H1 (cell line): ENCODE measurements around the gene CFAP97D1. TPM values are rescaled to one million over a fixed set of nuclear protein-coding genes. Genes with fewer than 3 reads are reported as not detected.

ENCODE experiments used
- CTCF ChIA-PET: fragments of 300-600 bp; sonication (Branson Sonifier 250); formaldehyde crosslinking; loops from one replicate; lab custom pipeline; 2021; ENCODE audit not compliant: partially characterized antibody; lab: Charles Lee
- POLR2A ChIA-PET: fragments of 300-600 bp; sonication (Branson Sonifier 250); formaldehyde crosslinking; loops from one replicate; lab custom pipeline; 2021; ENCODE audit warnings: inconsistent platforms; ENCODE audit not compliant: partially characterized antibody; lab: Charles Lee
- DNase-seq, 2 experiments: peaks; one replicate each; pipeline versions ENCODE4 v3.0.0 to v3.0.0-alpha.2; 2010 to 2022; ENCODE audit warnings: low spot score in 2 of 2, low read depth in 1 of 2, mixed read lengths in 1 of 2
- FAIRE-seq: peaks from 2 replicates; lab custom pipeline; 2011; peaks lifted over from hg19 to GRCh38; lab: Jason Lieb, UNC
- H2AFZ ChIP-seq: 2 replicates; pipeline ENCODE4 v1.8.1; 2012; ENCODE audit warnings: low read length, inconsistent platforms
- H2AK5ac ChIP-seq: 2 replicates; pipeline ENCODE4 v1.6.1; 2013; ENCODE audit warnings: low read depth, low read length
- H2BK120ac ChIP-seq: replicated peaks from 2 replicates; pipeline ENCODE3; 2013; ENCODE audit warnings: low read depth, low read length, inconsistent platforms
- H2BK12ac ChIP-seq: 2 replicates; pipeline ENCODE4 v1.6.1; 2013; ENCODE audit warnings: low read depth, low read length
- H2BK15ac ChIP-seq: 2 replicates; pipeline ENCODE4 v1.6.1; 2013; ENCODE audit warnings: low read length
- H2BK20ac ChIP-seq: 2 replicates; pipeline ENCODE4 v1.6.1; 2013; ENCODE audit warnings: low read length
- H2BK5ac ChIP-seq: 2 replicates; pipeline ENCODE4 v1.6.1; 2013; ENCODE audit warnings: low read depth, low read length
- H3K14ac ChIP-seq: 2 replicates; pipeline ENCODE4 v1.6.1; 2013; ENCODE audit warnings: inconsistent platforms; ENCODE audit not compliant: insufficient read length
- H3K18ac ChIP-seq: 2 replicates; pipeline ENCODE4 v1.6.1; 2013; ENCODE audit warnings: low read length; ENCODE audit errors: extremely low read depth
- H3K23ac ChIP-seq: 2 replicates; pipeline ENCODE4 v1.6.1; 2013; ENCODE audit warnings: inconsistent platforms; ENCODE audit not compliant: insufficient read length
- H3K23me2 ChIP-seq: 2 replicates; pipeline ENCODE4 v1.6.1; 2013; ENCODE audit warnings: low read depth, low read length
- H3K27ac ChIP-seq: 2 replicates; pipeline ENCODE4 v1.6.1; 2011; ENCODE audit warnings: low read depth, low read length, inconsistent platforms
- H3K27me3 ChIP-seq, 4 experiments: replicated peaks in 1 of 4; 1 replicate in 1 of 4; 2 replicates in 3 of 4; pipeline versions ENCODE4 v1.6.1 to v1.8.1; 2011 to 2013; ENCODE audit warnings: low read length in 3 of 4, mild to moderate bottlenecking in 3 of 4, inconsistent platforms in 2 of 4, mixed read lengths in 2 of 4, moderate library complexity in 1 of 4; ENCODE audit not compliant: control insufficient read depth in 3 of 4, insufficient read depth in 3 of 4; ENCODE audit errors: extremely low read depth in 1 of 4
- H3K36me3 ChIP-seq, 4 experiments: 2 replicates each; pipeline versions ENCODE4 v1.6.1 to v1.8.1; 2011 to 2013; ENCODE audit warnings: mild to moderate bottlenecking in 4 of 4, low read length in 3 of 4, moderate library complexity in 2 of 4, control low read depth in 1 of 4, inconsistent platforms in 1 of 4; ENCODE audit not compliant: insufficient read depth in 4 of 4, control insufficient read depth in 2 of 4
- H3K4ac ChIP-seq: replicated peaks from 2 replicates; pipeline ENCODE3; 2013; ENCODE audit warnings: low read length, low read depth, mixed read lengths, inconsistent platforms; ENCODE audit not compliant: insufficient read length
- H3K4me1 ChIP-seq, 4 experiments: replicated peaks in 1 of 4; 1 replicate in 1 of 4; 2 replicates in 3 of 4; pipeline versions ENCODE4 v1.6.1 to v1.8.1; 2011 to 2013; ENCODE audit warnings: low read length in 3 of 4, inconsistent platforms in 2 of 4, mixed read lengths in 1 of 4; ENCODE audit not compliant: insufficient read depth in 4 of 4, control insufficient read depth in 3 of 4
- H3K4me2 ChIP-seq, 2 experiments: 2 replicates each; pipeline versions ENCODE4 v1.6.1 to v1.8.1; 2011 to 2013; ENCODE audit warnings: low read depth in 2 of 2, low read length in 2 of 2, control low read depth in 1 of 2, inconsistent platforms in 1 of 2, mild to moderate bottlenecking in 1 of 2; ENCODE audit not compliant: insufficient read depth in 1 of 2
- H3K4me3 ChIP-seq, 4 experiments: fragments of 200-600, 300-600 bp in 1 of 4; sonication (generic), shearing (Covaris generic), sonication (Bioruptor Twin) in 1 of 4; 2 replicates each; pipeline versions ENCODE4 v1.5.1 to v1.8.1; 2011 to 2016; ENCODE audit warnings: low read length in 4 of 4, low read depth in 3 of 4, control low read depth in 2 of 4, inconsistent platforms in 2 of 4, mild to moderate bottlenecking in 2 of 4, mixed read lengths in 1 of 4, moderate library complexity in 1 of 4; ENCODE audit not compliant: insufficient read depth in 2 of 4; ENCODE audit errors: extremely low read depth in 1 of 4
- H3K56ac ChIP-seq: replicated peaks from 2 replicates; pipeline ENCODE3; 2013; ENCODE audit warnings: low read depth, mild to moderate bottlenecking, mixed read lengths, low read length, inconsistent platforms; ENCODE audit not compliant: insufficient read length
- H3K79me1 ChIP-seq: 2 replicates; pipeline ENCODE4 v1.6.1; 2013; ENCODE audit warnings: low read depth, low read length, control low read depth
- H3K79me2 ChIP-seq, 2 experiments: 2 replicates each; pipeline versions ENCODE4 v1.6.1 to v1.8.1; 2012 to 2013; ENCODE audit warnings: low read length in 2 of 2, mild to moderate bottlenecking in 2 of 2, inconsistent platforms in 1 of 2; ENCODE audit not compliant: insufficient read depth in 2 of 2, control insufficient read depth in 1 of 2
- H3K9ac ChIP-seq, 4 experiments: replicated peaks in 1 of 4; 1 replicate in 1 of 4; 2 replicates in 3 of 4; pipeline versions ENCODE4 v1.6.1 to v1.8.1; 2011 to 2013; ENCODE audit warnings: low read depth in 3 of 4, low read length in 3 of 4, control low read depth in 2 of 4, mild to moderate bottlenecking in 2 of 4, moderate library complexity in 2 of 4, inconsistent platforms in 1 of 4; ENCODE audit errors: extremely low read depth in 1 of 4
- H3K9me3 ChIP-seq, 2 experiments: 2 replicates each; pipeline versions ENCODE4 v1.6.1 to v1.8.1; 2012 to 2013; ENCODE audit warnings: mild to moderate bottlenecking in 2 of 2, moderate library complexity in 2 of 2, control low read depth in 1 of 2, inconsistent platforms in 1 of 2, low read depth in 1 of 2, low read length in 1 of 2, mixed read lengths in 1 of 2; ENCODE audit not compliant: insufficient read depth in 2 of 2
- H4K20me1 ChIP-seq, 2 experiments: replicated peaks in 1 of 2; 2 replicates each; pipeline versions ENCODE3 to v1.8.1; 2011 to 2013; ENCODE audit warnings: inconsistent platforms in 2 of 2, low read length in 2 of 2, mild to moderate bottlenecking in 1 of 2; ENCODE audit not compliant: insufficient read depth in 2 of 2, control insufficient read depth in 1 of 2
- H4K5ac ChIP-seq: 2 replicates; pipeline ENCODE4 v1.6.1; 2013; ENCODE audit warnings: low read length, low read depth, mixed read lengths, inconsistent platforms; ENCODE audit not compliant: insufficient read length
- H4K8ac ChIP-seq: 2 replicates; pipeline ENCODE4 v1.8.0; 2013; ENCODE audit warnings: mild to moderate bottlenecking, moderate library complexity, low read length, inconsistent platforms; ENCODE audit not compliant: insufficient read depth; ENCODE audit errors: extremely low read depth
- H4K91ac ChIP-seq: replicated peaks from 2 replicates; pipeline ENCODE3; 2013; ENCODE audit warnings: low read length, mixed read lengths, inconsistent platforms; ENCODE audit not compliant: insufficient read length
- CHD1 ChIP-seq: IDR thresholded peaks from 2 replicates; pipeline ENCODE4 v1.6.1; 2012; ENCODE audit warnings: low read depth, low read length, improper control_type of control experiment
- CTBP2 ChIP-seq: IDR thresholded peaks from 2 replicates; pipeline ENCODE4 v1.7.0; 2011; ENCODE audit warnings: borderline replicate concordance, mild to moderate bottlenecking, moderate library complexity, mixed read lengths, low read length; ENCODE audit not compliant: insufficient read depth, insufficient read length
- GTF2F1 ChIP-seq: IDR thresholded peaks from 2 replicates; pipeline ENCODE4 v1.6.1; 2012; ENCODE audit warnings: low read depth, low read length, improper control_type of control experiment, borderline replicate concordance
- JUN ChIP-seq: IDR thresholded peaks from 2 replicates; pipeline ENCODE4 v1.6.1; 2011; ENCODE audit warnings: low read depth, mild to moderate bottlenecking, improper control_type of control experiment, low read length
- KDM4A ChIP-seq: IDR thresholded peaks from one replicate; pipeline ENCODE4 v1.7.1; 2012; ENCODE audit warnings: low read depth, mild to moderate bottlenecking, moderate library complexity, low read length, inconsistent platforms; ENCODE audit not compliant: severe bottlenecking
- PHF8 ChIP-seq: fragments of 200-600 bp; sonication (generic); conservative IDR thresholded peaks from 2 replicates; pipeline ENCODE4 v1.7.1; 2012; ENCODE audit warnings: low read depth, mild to moderate bottlenecking, inconsistent platforms, low read length, moderate library complexity
- RAD21 ChIP-seq, 2 experiments: IDR thresholded peaks in 1 of 2; conservative IDR thresholded peaks in 1 of 2; 2 replicates each; pipeline ENCODE4 v1.6.1; 2011; ENCODE audit warnings: low read depth in 2 of 2, low read length in 2 of 2, improper control_type of control experiment in 1 of 2, inconsistent platforms in 1 of 2, mild to moderate bottlenecking in 1 of 2, moderate library complexity in 1 of 2
- RBBP5 ChIP-seq: IDR thresholded peaks from 2 replicates; pipeline ENCODE4 v1.7.1; 2012; ENCODE audit warnings: low read depth, mild to moderate bottlenecking, inconsistent platforms, low read length, moderate library complexity, borderline replicate concordance
- SIRT6 ChIP-seq: IDR thresholded peaks from one replicate; pipeline ENCODE4 v1.7.1; 2012; ENCODE audit warnings: low read length, inconsistent platforms
- SP1 ChIP-seq: IDR thresholded peaks from 2 replicates; pipeline ENCODE4 v1.6.1; 2011; ENCODE audit warnings: low read depth, low read length
- TBP ChIP-seq: IDR thresholded peaks from 2 replicates; pipeline ENCODE4 v1.6.1; 2011; ENCODE audit warnings: low read depth, low read length, improper control_type of control experiment
- WGBS, 2 experiments: shearing (Covaris generic) in 1 of 2; methylation state at CpG; one replicate each; pipeline versions ENCODE4 v1.1.6 to v1.1.7; 2013 to 2015; ENCODE audit warnings: low lambda C conversion rate in 2 of 2, mixed read lengths in 2 of 2, inconsistent platforms in 1 of 2, low coverage in 1 of 2, missing lambda C conversion rate in 1 of 2; ENCODE audit not compliant: insufficient replicate concordance in 2 of 2, insufficient coverage in 1 of 2, insufficient read length in 1 of 2; ENCODE audit errors: extremely low coverage in 1 of 2, missing lambda C conversion rate in 1 of 2; 5-methylcytosine and 5-hydroxymethylcytosine counted together
- polyA plus RNA-seq, 7 experiments: library from polyadenylated mRNA; depleted of rRNA in 3 of 7; stranded (reverse) in 5 of 7; unstranded in 2 of 7; fragments of >200 nt in 5 of 7; fragments of 200-250 nt in 2 of 7; gene quantifications; 1 replicate in 5 of 7; 2 replicates in 1 of 7; 4 replicates in 1 of 7; pipeline versions ENCODE4 v1.2.1 to v1.2.3, GENCODE V29; 2011 to 2013; ENCODE audit warnings: missing spikeins in 2 of 7, mixed read lengths in 2 of 7
- total RNA-seq: library from RNA; stranded (reverse); fragmentation: NEBNext Ultra II Directional; extraction: Animal tissue kit (Norgen Biotek cat#: 25700); gene quantifications from 2 replicates; pipeline ENCODE4 v1.2.1, GENCODE V29; 2021

Gene CFAP97D1
- total and polyA plus RNA-seq, 2 of the 8 experiments (the other 6 are each of a cell fraction or from before 2014, with no cell fraction given): 0.02 to 0.07 TPM

- Histone ChIP-seq H3K14ac (no peak overlapping the region), H3K4ac (no peak overlapping the region), H3K18ac (no peak overlapping the region), H3K36me3 (peaks cover 3 to 26% (median 16%) of the 10 kb centered on the region in 4 experiments; a peak in 6 of 8 replicates), H3K9me3 (no peaks in the 10 kb centered on the region), H4K20me1 (peaks cover 2 to 4% of the 10 kb centered on the region in 2 experiments), H3K79me1 (peaks cover 3% of the 10 kb centered on the region; the same call in 1 of the 2 replicates), H3K9ac (no peak overlapping the region), H4K91ac (no peak overlapping the region), H3K23me2 (no peaks in the 10 kb centered on the region), H2AFZ (no peak overlapping the region), H3K27me3 (no peaks in the 10 kb centered on the region), H3K4me2 (no peak overlapping the region), H2BK20ac (no peak overlapping the region), H3K4me3 (no peak overlapping the region), H4K5ac (no peak overlapping the region), H2BK120ac (no peak overlapping the region), H3K23ac (no peak overlapping the region), H2AK5ac (no peak overlapping the region), H2BK15ac (no peak overlapping the region), H2BK12ac (no peak overlapping the region), H4K8ac (no peak overlapping the region), H3K4me1 (no peaks in the 10 kb centered on the region; a peak in 1 of 7 replicates), H3K27ac (no peak overlapping the region), H3K56ac (no peak overlapping the region), H2BK5ac (no peak overlapping the region), H3K79me2 (peaks cover 0 to 5% of the 10 kb centered on the region in 2 experiments; a peak in 2 of 4 replicates)
- DNase-seq: no peak
- ChIA-PET POLR2A (interaction anchor here (0.8 to 1.2 kb wide), 3 partner anchors 13 to 107 kb away, joined by 3 to 4 read pairs (median 3); no protein-coding TSS in a partner anchor), CTCF (interaction anchor here (1.0 to 3.5 kb wide), 5 partner anchors 7 to 197 kb away, joined by 3 to 18 read pairs (median 4); no protein-coding TSS in a partner anchor)
- WGBS, 2 experiments: 81% methylated on average over 9 of the region's 10 CpGs; no CpG with 5 or more reads in 1 of the 2 experiments
- no peak for FAIRE-seq
- no peak for TF ChIP-seq JUN
- no peak for TF ChIP-seq RAD21 (IDR thresholded peaks at IDR 0.05 in 1 of 2, conservative IDR thresholded peaks at IDR 0.05 in 1 of 2; ENCODE audit: low read depth in 2 of 2, low read length in 2 of 2)
- TF ChIP-seq TBP: no peak
- TF ChIP-seq KDM4A: no peak
- TF ChIP-seq GTF2F1: no peak
- no peak for TF ChIP-seq SIRT6
- TF ChIP-seq RBBP5: no peak
- TF ChIP-seq PHF8: no peak
- no peak for TF ChIP-seq CTBP2
- no peak for TF ChIP-seq SP1
- no peak for TF ChIP-seq CHD1
These were observed 7.2 kb upstream of the CFAP97D1 start for GRCh38 chr17:43772877-43773648.
